WERI-Rb-1 (cell line): ENCODE results near the gene TNN.

Experiments used
- DNase-seq: peaks from one replicate; pipeline ENCODE4 v3.0.0-alpha.2; 2020
- H3K27ac ChIP-seq: fragments of 250-450 bp; sonication (Bioruptor Pico); 2 replicates; pipeline ENCODE4 v1.5.1; 2020; ENCODE audit warnings: mild to moderate bottlenecking, moderate library complexity
- H3K27me3 ChIP-seq: fragments of 250-450 bp; sonication (Bioruptor Pico); 2 replicates; pipeline ENCODE4 v1.5.1; 2021; ENCODE audit warnings: mild to moderate bottlenecking, low read depth, moderate library complexity; ENCODE audit not compliant: insufficient read depth, severe bottlenecking
- H3K36me3 ChIP-seq: fragments of 250-450 bp; sonication (Bioruptor Pico); 2 replicates; pipeline ENCODE4 v1.5.1; 2020; ENCODE audit warnings: mild to moderate bottlenecking, moderate library complexity
- H3K4me3 ChIP-seq: 2 replicates; pipeline ENCODE4 v1.5.1; 2011; ENCODE audit warnings: low read depth, mild to moderate bottlenecking, control low read depth, low read length
- H3K9me3 ChIP-seq: fragments of 250-450 bp; sonication (Bioruptor Pico); 2 replicates; pipeline ENCODE4 v1.5.1; 2021; ENCODE audit warnings: mild to moderate bottlenecking, moderate library complexity; ENCODE audit not compliant: severe bottlenecking
- TF ChIP-seq, protein P1 (sequence below): IDR thresholded peaks from 2 replicates; pipeline ENCODE4 v1.5.1; 2011; ENCODE audit warnings: low read depth, mild to moderate bottlenecking, control low read depth, inconsistent platforms, low read length

The TNN gene

DNA sequence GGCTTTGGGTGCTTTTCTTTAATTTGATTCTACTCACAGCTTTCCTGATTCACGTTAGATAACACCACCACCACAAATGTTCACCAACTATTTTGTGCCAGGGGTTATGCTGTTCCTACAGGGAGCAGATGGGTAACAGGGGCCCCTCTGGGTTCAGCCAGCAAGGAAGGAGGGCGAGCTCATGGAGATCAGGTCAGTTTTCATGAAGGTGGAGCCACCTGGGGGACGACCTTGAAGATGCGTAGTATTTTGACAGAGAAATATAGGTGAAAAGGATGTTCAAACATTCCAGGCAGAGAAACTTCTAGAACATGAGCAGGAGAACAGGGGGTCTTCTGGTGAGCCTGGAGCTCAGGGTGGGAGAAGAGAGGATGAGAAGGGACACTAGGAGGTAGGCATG is 96.1 kb downstream of the TNN start:
- Histone ChIP-seq H3K27ac (no peak overlapping the region), H3K27me3 (no peaks in the 10 kb centered on the region), H3K4me3 (no peak overlapping the region), H3K36me3 (no peaks in the 10 kb centered on the region), H3K9me3 (no peaks in the 10 kb centered on the region)
- TF ChIP-seq, protein P1, sequence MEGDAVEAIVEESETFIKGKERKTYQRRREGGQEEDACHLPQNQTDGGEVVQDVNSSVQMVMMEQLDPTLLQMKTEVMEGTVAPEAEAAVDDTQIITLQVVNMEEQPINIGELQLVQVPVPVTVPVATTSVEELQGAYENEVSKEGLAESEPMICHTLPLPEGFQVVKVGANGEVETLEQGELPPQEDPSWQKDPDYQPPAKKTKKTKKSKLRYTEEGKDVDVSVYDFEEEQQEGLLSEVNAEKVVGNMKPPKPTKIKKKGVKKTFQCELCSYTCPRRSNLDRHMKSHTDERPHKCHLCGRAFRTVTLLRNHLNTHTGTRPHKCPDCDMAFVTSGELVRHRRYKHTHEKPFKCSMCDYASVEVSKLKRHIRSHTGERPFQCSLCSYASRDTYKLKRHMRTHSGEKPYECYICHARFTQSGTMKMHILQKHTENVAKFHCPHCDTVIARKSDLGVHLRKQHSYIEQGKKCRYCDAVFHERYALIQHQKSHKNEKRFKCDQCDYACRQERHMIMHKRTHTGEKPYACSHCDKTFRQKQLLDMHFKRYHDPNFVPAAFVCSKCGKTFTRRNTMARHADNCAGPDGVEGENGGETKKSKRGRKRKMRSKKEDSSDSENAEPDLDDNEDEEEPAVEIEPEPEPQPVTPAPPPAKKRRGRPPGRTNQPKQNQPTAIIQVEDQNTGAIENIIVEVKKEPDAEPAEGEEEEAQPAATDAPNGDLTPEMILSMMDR = 0 out of 2 replicates have a peak, but pooled peaks have one; percentile 8
- no peak for DNase-seq

GRCh38 chr1:175164751-175165150 is 97.1 kb downstream of the TNN start:
- Histone ChIP-seq H3K27ac (no peak overlapping the region), H3K36me3 (no peaks in the 10 kb centered on the region), H3K9me3 (no peaks in the 10 kb centered on the region), H3K27me3 (no peaks in the 10 kb centered on the region), H3K4me3 (no peak overlapping the region)
- DNase-seq = no peak
- TF ChIP-seq, protein P1 = no peak

- Histone ChIP-seq H3K36me3 (no peaks in the 10 kb centered on the region), H3K9me3 (no peaks in the 10 kb centered on the region), H3K27ac (no peak overlapping the region), H3K27me3 (no peaks in the 10 kb centered on the region), H3K4me3 (no peak overlapping the region)
- no peak for DNase-seq
- TF ChIP-seq, protein P1 = no peak
Measured at GRCh38 chr1:175166746-175167145, 99.1 kb downstream of the TNN start.

GRCh38 chr1:175167861-175168260 is 100.2 kb downstream of the TNN start:
- Histone ChIP-seq H3K4me3 (no peak overlapping the region), H3K27ac (no peak overlapping the region), H3K36me3 (no peaks in the 10 kb centered on the region), H3K27me3 (no peaks in the 10 kb centered on the region), H3K9me3 (no peaks in the 10 kb centered on the region)
- DNase-seq = no peak
- TF ChIP-seq, protein P1 = no peak

DNA sequence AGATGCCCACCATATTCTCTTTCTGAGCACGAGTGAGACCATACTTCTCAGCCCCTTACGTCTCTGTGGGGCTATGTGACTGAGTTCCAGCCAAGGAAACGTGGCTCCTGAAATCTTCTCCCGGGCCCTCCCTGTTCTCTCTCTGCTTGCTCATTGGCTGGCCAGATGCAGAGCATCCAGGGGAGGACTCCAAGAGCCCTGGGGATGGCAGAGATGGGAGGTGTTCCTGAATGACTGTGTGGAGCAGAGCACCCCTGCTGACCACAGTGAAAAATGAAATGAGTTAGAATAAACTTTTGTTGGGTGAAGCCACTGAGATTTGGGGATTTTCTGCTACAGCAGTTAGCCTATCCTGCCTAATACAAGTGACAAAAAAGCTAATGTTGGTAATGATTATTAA is 101.1 kb downstream of the TNN start:
- TF ChIP-seq, protein P1 = no peak
- H3K27ac ChIP-seq = no peak overlapping the region
- H3K27me3 ChIP-seq = no peaks in the 10 kb centered on the region
- no peak for DNase-seq
- H3K36me3 ChIP-seq = no peaks in the 10 kb centered on the region
- no peaks in the 10 kb centered on the region for H3K9me3 ChIP-seq
- H3K4me3 ChIP-seq = no peak overlapping the region

- DNase-seq = no peak
- no peaks in the 10 kb centered on the region for H3K27me3 ChIP-seq
- H3K36me3 ChIP-seq = no peaks in the 10 kb centered on the region
- TF ChIP-seq, protein P1 = no peak
- H3K27ac ChIP-seq = no peak overlapping the region
- no peaks in the 10 kb centered on the region for H3K9me3 ChIP-seq
- H3K4me3 ChIP-seq = no peak overlapping the region
Measured at GRCh38 chr1:175169286-175170018, 101.8 kb downstream of the TNN start.
